GM18505 (cell line): ENCODE results near the gene GALNT7.

Experiments used
- ATAC-seq: cut with Tn5 transposase; IDR thresholded peaks from one replicate; pipeline ENCODE4 v1.9.1; 2021; ENCODE audit not compliant: unreplicated experiment
- POLR2A ChIP-seq: IDR thresholded peaks from 4 replicates; pipeline ENCODE4 v1.6.1; 2011; ENCODE audit warnings: borderline replicate concordance; ENCODE audit not compliant: insufficient read depth, insufficient read length; ENCODE audit errors: extremely low read depth

The GALNT7 gene

DNA sequence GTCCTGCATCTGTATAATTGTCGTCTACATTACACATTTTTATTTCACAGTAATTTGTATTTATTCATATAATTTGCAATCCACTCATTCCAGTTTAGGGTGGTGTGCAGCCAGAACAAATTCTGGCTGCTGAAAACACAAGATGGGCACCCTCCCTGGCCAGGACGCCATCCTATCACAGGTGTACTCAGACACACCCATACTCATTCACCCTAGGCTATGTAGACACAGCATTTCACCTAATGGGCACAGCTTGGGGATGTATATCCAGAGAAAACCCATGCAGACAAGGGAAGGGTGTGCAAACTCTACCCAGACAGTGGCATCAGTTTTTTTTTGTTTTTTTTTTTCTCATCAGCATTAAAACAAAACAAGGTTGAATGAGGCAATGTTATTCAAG, 92.4 kb downstream of the GALNT7 start:
- ATAC-seq = no peak
- TF ChIP-seq POLR2A = no peak

DNA sequence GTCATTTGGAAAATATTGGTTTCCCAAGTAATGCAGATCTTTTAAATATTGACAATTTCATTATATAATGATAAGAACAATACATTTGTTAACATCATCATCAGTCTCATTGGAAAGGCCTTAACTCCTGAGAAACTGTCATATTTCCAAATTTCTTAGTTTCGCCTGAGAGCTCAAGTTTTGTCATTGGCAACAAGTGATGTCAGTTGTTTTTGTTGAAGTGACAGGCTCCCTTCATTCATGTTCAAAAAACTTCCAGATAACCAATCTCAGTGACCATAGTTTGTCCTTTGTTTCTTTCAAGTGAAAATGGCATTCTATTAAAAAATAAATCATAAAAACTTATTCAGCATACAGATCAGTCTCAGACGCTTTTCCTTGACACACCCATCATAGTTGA, 93.8 kb downstream of the GALNT7 start:
- no peak for TF ChIP-seq POLR2A
- no peak for ATAC-seq

DNA sequence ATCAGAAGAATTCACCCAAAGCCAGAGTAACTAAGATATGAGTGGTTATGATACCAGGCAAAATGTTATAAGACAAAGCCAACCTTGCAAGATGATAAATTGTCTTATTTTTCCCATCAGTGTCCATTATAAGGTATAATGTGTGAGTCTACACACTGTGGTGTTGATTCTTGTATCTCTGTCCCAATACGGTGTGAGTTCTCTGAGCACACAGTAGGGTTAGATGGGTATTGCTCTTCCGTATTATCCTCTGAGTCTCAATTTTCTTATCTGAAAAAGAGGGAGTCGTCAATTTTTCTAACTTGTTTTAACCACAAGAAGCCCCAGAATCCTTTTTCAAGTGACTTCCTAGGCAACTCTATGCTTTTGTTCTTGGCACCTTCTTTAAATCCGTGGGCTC, 95.6 kb downstream of the GALNT7 start:
- peak; percentile 24 for ATAC-seq
- TF ChIP-seq POLR2A = no peak

DNA sequence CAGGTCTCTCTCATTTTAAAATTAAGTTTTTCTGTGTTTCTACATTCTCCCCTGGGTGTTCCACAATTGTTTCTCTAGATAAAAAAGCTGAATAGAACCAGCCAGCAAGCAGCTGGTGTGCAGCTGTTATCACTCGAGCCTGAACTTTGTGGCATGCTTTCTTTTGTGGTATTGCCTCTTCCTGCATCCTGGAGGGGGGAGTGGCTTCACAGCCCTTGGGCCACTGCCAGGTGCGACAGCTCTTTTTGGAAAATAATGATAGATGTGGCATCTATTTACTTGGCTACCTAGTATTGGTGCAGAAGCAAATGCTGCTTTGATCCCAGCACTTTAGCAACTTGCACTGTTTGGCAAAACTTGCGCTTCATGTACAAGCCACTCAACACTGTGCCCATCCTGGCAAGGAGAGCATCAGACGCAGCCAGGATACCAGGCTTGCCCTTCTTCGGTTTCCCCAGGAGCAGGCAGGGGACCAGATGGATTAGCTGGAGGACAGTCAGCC, 96.1 kb downstream of the GALNT7 start:
- peak; percentile 89 for ATAC-seq
- TF ChIP-seq POLR2A = no peak

DNA sequence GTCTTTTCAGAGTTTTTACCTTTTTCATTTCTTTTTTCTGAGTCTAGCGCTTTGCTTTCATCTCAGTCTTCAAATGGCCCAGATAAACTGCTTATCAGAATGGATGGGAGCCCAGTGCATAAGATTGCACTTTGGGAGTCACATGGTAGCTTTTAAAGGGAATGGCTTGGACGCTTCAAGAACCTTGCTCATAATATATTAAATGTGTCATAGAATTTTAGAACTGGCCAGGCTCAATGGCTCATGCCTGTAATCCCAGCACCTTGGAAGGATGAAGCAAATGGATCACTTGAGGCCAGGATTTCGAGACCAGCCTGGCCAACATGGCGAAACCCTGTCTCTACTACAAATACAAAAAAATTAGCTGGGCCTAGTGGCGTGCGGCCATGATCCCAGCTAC, 97.1 kb downstream of the GALNT7 start:
- ATAC-seq = no peak
- TF ChIP-seq POLR2A = no peak

DNA sequence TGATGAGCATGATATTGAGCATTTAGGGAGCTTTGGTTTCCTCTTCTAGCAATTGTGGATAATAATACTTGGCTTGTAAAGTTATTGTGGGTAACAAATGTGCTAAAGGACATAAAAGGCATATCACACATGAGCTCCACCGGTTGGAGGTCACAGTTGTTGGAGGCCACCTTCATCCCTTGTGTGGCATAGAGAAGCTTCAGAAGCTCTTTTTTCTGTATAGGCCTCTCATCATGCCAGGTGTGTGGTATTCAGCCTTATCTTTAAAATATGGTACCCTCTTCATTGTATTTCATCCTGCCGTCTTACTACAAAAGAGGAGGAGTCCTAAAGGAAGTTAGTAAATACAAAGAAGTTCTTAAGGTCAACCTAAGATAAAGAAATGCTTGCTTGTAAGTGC, 99.1 kb downstream of the GALNT7 start:
- no peak for TF ChIP-seq POLR2A
- ATAC-seq = no peak

DNA sequence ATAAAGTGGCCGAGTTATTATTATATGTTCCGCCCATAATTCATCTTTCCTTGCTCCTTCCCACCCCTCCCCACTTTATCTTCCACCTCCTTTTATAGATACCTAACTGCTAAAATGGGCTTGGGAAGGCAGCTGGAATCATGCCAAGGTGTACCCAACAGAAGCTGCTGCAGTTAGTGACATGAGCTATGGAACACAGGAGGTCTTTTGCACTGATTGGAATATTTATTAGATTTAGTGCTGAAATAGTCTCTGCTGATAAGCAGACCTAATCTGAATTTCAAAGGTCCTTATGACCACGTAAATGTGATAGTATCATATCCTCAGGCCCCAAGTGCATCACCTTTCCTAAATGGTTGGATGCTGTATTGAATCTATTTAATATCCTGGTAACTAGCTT, 100.7 kb downstream of the GALNT7 start:
- no peak for TF ChIP-seq POLR2A
- no peak for ATAC-seq

DNA sequence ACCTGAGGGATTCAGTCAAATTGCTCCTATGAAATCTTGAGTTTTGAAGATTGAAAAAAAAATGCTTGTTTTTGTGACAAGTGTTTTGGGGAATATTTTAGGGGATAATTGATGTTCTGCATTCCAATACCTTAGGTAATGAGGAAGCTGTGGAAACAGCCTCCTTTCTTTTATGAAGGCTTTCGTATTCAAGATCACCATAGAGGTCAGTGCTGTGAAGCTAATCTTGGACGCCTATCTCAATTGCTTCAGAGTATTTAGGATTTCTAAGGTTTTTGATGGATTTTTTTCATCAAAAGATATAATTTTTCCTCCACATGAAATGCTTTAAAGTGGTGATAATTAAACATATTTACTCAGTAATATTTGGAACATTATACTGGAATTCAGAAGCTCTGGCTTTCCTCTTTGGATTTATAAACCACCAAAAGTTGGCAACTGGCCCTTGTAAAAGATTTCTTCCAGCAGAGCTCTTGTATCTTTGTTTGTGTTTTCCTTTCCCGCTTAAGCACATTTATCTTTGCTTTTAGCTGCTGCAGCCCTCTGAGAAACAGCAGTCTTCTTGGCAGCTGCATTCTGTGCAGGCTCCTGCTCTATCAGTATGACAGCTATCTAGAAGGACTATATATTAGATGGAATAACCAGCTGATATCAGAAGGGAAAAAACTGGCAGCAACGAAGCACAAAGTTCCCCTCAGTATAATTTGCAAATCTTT, 101.9 kb downstream of the GALNT7 start:
- TF ChIP-seq POLR2A = no peak
- no peak for ATAC-seq

DNA sequence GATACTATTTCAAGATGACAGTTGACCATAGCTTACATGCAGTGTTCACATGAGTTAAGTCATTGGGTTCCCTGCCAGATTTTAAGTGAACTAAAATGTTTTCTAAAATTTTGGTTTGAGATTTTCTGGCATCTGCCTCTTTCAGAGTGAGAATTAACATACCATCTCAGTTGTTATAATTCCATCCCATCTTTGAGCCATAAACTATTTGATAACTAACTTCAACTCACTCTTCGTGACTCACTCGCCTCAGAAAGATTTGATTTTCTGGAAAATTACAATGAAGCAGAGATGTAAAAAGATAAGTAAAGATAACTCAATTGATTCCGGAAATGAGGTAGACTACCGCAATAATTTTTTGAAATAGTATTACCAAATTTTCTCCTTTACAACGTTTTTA, 103.7 kb downstream of the GALNT7 start:
- no peak for TF ChIP-seq POLR2A
- no peak for ATAC-seq

DNA sequence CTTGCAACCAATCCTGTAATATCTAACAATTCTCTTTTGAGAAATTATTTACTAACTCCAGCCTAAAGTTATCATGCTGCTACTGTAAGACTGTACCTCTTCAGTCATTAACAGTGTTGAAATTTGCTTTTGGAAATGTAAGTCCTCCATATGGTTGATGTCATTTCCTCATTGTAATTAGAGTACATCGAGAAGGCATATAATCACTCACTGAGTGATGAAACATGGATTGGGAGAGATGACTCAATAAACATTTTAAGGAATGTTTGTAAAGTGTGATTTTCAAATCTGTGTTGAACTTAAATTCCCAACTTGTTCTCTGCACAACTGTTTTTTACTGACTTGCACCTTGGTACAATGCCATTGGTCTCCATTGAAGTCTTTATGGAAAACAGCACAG, 104.4 kb downstream of the GALNT7 start:
- ATAC-seq = no peak
- no peak for TF ChIP-seq POLR2A

DNA sequence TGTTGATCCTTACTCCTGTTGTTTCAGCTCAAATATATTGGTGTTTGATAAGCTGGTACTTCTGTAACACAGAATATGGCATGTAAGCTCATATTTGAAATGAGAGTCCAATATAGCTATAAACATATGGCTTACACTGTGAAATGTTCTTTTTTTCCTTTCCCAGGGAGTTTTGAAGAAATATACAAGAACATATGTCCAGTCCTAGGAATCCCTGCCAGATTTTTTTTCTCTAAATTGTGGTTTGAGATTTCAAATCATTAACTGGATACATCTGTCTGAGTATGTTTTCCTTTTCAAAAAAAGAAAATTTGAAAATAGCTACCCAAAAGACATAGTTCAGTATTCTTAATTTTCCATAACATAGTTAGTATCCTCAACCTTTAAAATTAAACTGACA, 105.3 kb downstream of the GALNT7 start:
- TF ChIP-seq POLR2A = no peak
- no peak for ATAC-seq

DNA sequence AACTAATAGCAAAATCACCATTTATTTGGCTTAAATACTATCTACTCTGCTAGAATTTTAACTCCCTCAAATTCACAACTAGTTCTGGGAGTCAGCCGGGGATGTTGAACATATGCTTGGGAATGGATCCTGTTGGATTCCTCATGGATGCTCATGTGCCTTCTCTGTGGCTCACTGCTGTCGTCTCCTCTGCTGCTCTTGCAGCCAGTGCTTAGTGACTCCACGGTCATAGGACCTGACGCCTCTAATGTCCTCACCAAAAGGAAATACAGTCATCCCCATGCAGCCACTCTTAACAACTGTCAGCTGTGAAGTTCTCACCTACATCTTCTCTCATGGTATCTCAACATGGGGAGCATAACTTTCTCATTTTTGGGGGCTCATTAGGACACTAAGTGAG, 106.1 kb downstream of the GALNT7 start:
- no peak for TF ChIP-seq POLR2A
- no peak for ATAC-seq

DNA sequence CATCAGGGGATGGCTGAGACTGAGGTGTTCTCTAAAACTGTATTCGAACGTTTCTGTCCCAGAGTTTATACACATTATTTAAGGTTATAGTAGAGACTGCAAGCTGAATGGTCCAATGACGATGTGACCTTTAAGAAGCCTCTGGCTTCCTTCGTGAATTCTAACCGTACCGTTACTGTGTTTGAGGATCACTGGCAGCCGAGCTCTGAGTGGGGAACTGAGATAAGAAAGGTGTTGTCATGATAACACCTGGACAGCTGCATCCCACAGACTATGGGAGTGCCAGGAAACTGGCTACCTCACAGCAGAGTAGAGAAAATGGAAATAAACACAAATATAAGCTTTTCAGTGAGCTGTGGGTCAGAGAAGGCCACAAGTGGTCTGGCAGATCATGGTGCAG, 106.5 kb downstream of the GALNT7 start:
- no peak for ATAC-seq
- no peak for TF ChIP-seq POLR2A

DNA sequence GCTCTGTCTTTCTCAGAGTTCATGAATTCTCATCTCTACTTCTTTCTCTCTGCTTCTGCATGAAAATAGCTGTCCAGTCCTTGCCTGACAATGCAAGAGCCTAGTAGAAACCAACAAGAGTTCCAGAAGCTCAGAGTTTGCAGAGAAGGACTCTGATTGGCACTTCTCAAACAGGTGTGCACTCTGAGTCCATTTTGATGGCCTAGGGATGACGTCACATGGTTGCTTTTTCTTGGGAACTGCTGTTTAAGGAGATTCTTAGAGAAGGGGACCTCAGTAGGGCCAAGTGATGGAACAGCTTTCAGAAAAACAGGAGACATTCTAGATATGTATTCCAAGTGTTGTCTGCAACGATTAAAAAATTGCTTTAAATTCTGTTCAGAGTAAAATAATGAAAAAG, 108.7 kb downstream of the GALNT7 start:
- TF ChIP-seq POLR2A = no peak
- no peak for ATAC-seq

DNA sequence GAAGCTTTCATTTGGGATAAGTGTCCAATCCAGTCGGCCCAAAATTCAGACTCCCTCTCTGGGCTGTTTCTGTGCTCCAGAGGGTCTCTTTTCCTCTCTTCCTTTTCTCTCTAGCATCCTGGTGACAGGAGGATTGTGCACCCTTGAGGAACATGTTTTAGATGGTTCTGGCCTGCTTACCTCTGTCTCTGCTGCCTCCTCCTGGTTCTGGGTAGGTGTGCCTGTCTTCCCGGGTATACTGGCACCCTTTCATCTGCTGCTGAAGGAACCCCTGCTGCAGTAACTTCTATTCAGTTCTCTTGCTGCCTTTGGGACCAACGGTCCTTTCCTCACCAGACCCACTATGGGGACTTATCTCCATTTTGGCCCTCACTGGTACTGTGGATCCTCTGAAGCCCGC, 112.4 kb downstream of the GALNT7 start:
- peak; percentile 35 for ATAC-seq
- TF ChIP-seq POLR2A = no peak
